Measurements from ENCODE around the gene RNU6-7.

RNU6-7 gene

GRCh38 chr14:32200368-32201192 is 1.3 kb upstream of the RNU6-7 start:
- H3K27ac Mint-ChIP-seq, result peak overlapping the region; percentile 99
- H3K36me3 Mint-ChIP-seq, result no peaks in the 10 kb centered on the region
- H3K9me3 Mint-ChIP-seq (ENCODE audit: low read depth), result no peaks in the 10 kb centered on the region
- peaks cover 4% of the 10 kb centered on the region for H3K27me3 Mint-ChIP-seq
- peak overlapping the region; percentile 92 for H3K4me3 Mint-ChIP-seq
- peaks cover 38% of the 10 kb centered on the region for H3K4me1 Mint-ChIP-seq (ENCODE audit: low read depth)

GRCh38 chr14:32201193-32201815 is 541 bp upstream of the RNU6-7 start:
- H3K36me3 Mint-ChIP-seq, result no peaks in the 10 kb centered on the region
- H3K4me3 Mint-ChIP-seq, result peak overlapping the region; percentile 92
- H3K27ac Mint-ChIP-seq, result peak overlapping the region; percentile 99
- no peaks in the 10 kb centered on the region for H3K27me3 Mint-ChIP-seq
- peaks cover 41% of the 10 kb centered on the region for H3K4me1 Mint-ChIP-seq (ENCODE audit: low read depth)
- H3K9me3 Mint-ChIP-seq (ENCODE audit: low read depth), result no peaks in the 10 kb centered on the region

- Mint-ChIP-seq H3K4me1 (ENCODE audit: low read depth) (peaks cover 43% of the 10 kb centered on the region), H3K27me3 (no peaks in the 10 kb centered on the region), H3K36me3 (no peaks in the 10 kb centered on the region), H3K27ac (peak overlapping the region; percentile 99), H3K4me3 (peak overlapping the region; percentile 92), H3K9me3 (ENCODE audit: low read depth) (no peaks in the 10 kb centered on the region)
Observed at GRCh38 chr14:32202491-32202997, 699 bp downstream of the RNU6-7 start.

DNA sequence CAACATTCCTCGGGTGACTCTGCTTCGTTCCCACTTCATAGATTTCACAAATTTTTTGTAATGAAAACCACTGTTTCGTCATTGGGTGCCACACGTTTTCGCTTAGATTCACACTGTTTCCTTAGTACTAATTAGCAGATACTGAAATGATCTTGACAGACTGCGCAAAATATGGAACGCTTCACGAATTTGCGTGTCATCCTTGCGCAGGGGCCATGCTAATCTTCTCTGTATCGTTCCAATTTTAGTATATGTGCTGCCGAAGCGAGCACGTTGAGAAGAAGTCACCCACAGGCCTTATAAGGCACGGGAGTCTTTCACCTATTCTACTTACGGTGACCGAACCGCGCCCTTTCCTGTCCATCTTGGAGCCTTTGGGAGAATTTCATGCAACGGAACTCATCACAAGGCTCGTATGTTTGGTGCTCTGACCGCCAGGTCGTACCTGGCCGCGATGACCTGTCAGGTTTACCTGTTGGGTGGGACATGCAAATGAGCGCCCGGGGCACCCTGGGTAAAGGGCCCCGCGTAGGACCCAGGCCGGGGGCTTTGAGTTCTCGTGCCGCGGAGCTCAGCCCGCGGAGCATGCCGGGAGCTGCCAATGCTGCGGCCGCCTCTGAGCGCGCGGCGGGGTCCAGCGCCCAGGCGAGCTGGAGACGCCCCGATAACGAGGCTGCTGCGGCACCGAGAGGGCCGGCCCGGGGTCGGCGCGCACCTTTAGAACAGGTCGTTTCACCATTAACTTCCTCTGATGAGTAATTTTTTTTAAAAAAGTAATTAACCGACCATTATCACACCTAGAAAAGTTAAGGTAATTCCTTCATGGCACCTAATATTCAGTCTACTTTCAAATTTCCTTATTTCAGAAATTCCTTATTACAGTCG is 1.4 kb downstream of the RNU6-7 start, which contains the start of gene RNU6-8:
TSS of gene RNU6-8 (minus strand) at position 272 of the 885 bp plus-strand sequence.
- no peaks in the 10 kb centered on the region for H3K27me3 Mint-ChIP-seq
- H3K36me3 Mint-ChIP-seq, result no peaks in the 10 kb centered on the region
- peak within 1 kb of the TSS; percentile 92 for H3K4me3 Mint-ChIP-seq
- H3K27ac Mint-ChIP-seq, result peak within 1 kb of the TSS; percentile 99
- H3K9me3 Mint-ChIP-seq (ENCODE audit: low read depth), result no peaks in the 10 kb centered on the region
- H3K4me1 Mint-ChIP-seq (ENCODE audit: low read depth), result peaks cover 42% of the 10 kb centered on the region

DNA sequence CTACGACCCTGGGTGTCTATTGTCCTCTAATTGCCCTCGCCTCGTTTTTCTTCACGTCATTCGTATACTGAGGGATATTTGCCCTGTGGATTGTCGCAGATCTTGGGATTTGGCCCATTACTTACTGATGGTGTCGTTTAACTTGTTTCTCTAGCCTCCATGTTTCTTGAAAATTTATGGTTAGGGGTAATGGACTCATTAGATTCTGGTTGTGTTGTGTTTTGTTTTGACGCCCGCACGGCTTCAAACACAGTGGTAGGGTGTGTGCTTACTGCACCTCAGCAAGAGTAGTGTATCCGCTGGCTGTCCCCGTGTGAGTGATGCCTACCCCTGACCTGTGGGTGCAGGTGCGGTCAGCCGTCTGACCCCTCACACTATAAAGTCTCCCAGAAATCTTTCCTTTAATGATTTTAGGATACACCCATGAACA is 2.1 kb downstream of the RNU6-7 start:
- H3K4me3 Mint-ChIP-seq, result peak overlapping the region; percentile 92
- no peaks in the 10 kb centered on the region for H3K27me3 Mint-ChIP-seq
- H3K4me1 Mint-ChIP-seq (ENCODE audit: low read depth), result peaks cover 42% of the 10 kb centered on the region
- H3K27ac Mint-ChIP-seq, result peak overlapping the region; percentile 99
- H3K9me3 Mint-ChIP-seq (ENCODE audit: low read depth), result no peaks in the 10 kb centered on the region
- H3K36me3 Mint-ChIP-seq, result no peaks in the 10 kb centered on the region

GRCh38 chr14:32205554-32205953 is 3.7 kb downstream of the RNU6-7 start:
- H3K9me3 Mint-ChIP-seq (ENCODE audit: low read depth), result no peaks in the 10 kb centered on the region
- H3K27ac Mint-ChIP-seq, result no peak overlapping the region
- H3K27me3 Mint-ChIP-seq, result peaks cover 3% of the 10 kb centered on the region
- peaks cover 37% of the 10 kb centered on the region for H3K4me1 Mint-ChIP-seq (ENCODE audit: low read depth)
- peaks cover 2% of the 10 kb centered on the region for H3K36me3 Mint-ChIP-seq
- no peak overlapping the region for H3K4me3 Mint-ChIP-seq

- Mint-ChIP-seq H3K4me3 (no peak overlapping the region), H3K36me3 (peaks cover 2% of the 10 kb centered on the region), H3K27me3 (peaks cover 3% of the 10 kb centered on the region), H3K27ac (no peak overlapping the region), H3K9me3 (ENCODE audit: low read depth) (no peaks in the 10 kb centered on the region), H3K4me1 (ENCODE audit: low read depth) (peaks cover 33% of the 10 kb centered on the region)
Observed at GRCh38 chr14:32205984-32206383, 4.1 kb downstream of the RNU6-7 start.

DNA sequence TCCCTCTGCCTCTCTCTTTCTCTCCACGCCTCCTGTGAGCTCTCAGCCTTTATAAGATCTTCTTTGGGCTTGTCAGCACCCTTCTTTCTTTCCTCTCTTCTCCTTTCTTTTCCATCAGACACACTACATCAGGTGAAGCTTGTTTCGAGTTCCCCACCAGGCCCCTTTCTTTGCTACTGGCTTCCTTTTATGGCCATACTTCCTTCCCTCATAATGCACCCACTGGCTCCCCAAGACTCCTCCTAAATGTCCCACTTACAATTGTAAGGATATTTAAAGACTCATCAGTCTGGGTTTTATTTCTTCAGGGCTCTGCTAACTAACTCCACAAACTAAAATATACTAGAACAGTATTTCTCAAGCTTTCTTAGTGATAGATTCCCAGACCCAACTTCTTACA is 4.7 kb downstream of the RNU6-7 start:
- no peak overlapping the region for H3K27ac Mint-ChIP-seq
- peaks cover 3% of the 10 kb centered on the region for H3K27me3 Mint-ChIP-seq
- H3K9me3 Mint-ChIP-seq (ENCODE audit: low read depth), result no peaks in the 10 kb centered on the region
- no peak overlapping the region for H3K4me3 Mint-ChIP-seq
- peaks cover 32% of the 10 kb centered on the region for H3K4me1 Mint-ChIP-seq (ENCODE audit: low read depth)
- H3K36me3 Mint-ChIP-seq, result peaks cover 2% of the 10 kb centered on the region

DNA sequence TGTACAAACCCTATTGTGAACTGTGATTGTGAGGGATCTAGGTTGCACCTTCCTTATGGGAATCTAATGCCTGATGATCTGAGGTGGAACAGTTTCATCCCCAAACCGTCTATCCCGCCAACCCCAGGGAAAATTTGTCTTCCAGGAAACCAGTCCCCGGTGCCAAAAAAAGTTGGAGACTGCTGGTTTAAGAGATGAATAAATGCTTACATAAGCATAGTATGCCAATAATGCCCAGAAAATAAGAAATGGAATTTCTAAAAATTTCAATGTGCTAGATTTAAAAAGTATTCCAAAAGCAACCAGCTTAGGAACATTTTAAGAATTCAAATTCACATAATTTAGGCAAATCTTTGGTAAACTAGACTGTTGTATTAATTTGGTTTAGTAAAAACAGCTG is 6.6 kb downstream of the RNU6-7 start:
- Mint-ChIP-seq H3K4me3 (no peak overlapping the region), H3K4me1 (ENCODE audit: low read depth) (peaks cover 17% of the 10 kb centered on the region), H3K36me3 (peaks cover 2% of the 10 kb centered on the region), H3K9me3 (ENCODE audit: low read depth) (no peaks in the 10 kb centered on the region), H3K27me3 (peaks cover 4% of the 10 kb centered on the region), H3K27ac (no peak overlapping the region)

DNA sequence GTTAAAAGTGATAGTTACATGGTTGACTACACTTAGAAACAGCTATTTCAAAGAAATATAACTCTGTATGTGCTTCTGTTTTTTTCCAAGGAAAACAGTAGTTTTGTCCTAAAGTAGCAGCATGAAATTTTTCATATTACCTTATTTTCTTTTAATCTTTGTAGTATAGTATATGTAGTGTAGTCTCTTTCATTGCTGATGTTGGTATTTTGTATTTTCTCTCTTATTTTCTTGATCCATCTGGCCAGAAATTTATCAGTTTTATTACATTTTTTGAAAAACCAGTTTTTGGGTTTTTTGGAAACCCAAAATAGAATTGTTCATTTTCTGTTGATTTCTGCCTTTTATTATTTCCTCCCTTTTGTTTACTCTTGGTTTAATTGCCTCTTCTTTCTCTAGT is 7.6 kb downstream of the RNU6-7 start:
- Mint-ChIP-seq H3K4me3 (no peak overlapping the region), H3K9me3 (ENCODE audit: low read depth) (no peaks in the 10 kb centered on the region), H3K27me3 (peaks cover 4% of the 10 kb centered on the region), H3K4me1 (ENCODE audit: low read depth) (peaks cover 9% of the 10 kb centered on the region), H3K27ac (no peak overlapping the region), H3K36me3 (peaks cover 2% of the 10 kb centered on the region)

- Mint-ChIP-seq H3K27me3 (peaks cover 4% of the 10 kb centered on the region), H3K4me3 (no peak overlapping the region), H3K9me3 (ENCODE audit: low read depth) (no peaks in the 10 kb centered on the region), H3K36me3 (peaks cover 2% of the 10 kb centered on the region), H3K4me1 (ENCODE audit: low read depth) (peaks cover 4% of the 10 kb centered on the region), H3K27ac (no peak overlapping the region)
Observed at GRCh38 chr14:32211068-32211404, 9.2 kb downstream of the RNU6-7 start.

DNA sequence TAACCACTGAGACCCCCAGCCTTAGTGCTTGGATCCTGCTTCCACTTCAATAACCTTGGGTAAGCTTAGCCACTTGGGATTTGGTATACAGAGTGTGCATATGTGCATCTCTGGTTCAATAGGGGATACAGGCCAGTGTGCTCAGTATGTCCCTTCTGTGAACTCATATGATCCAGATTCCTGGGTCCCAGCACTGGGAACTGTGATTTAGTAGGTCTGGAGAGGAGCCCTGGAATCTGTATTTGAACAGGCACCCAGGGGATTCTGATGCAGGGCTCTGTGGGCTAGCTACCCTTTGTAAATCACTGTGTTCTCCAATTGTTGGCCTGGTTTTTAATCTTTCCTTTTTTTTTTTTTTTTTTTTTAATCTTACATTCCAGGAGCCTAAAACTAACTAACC is 11.0 kb downstream of the RNU6-7 start:
- Mint-ChIP-seq H3K4me3 (no peak overlapping the region), H3K9me3 (ENCODE audit: low read depth) (no peaks in the 10 kb centered on the region), H3K27me3 (peaks cover 4% of the 10 kb centered on the region), H3K36me3 (peaks cover 2% of the 10 kb centered on the region), H3K27ac (no peak overlapping the region), H3K4me1 (ENCODE audit: low read depth) (peaks cover 3% of the 10 kb centered on the region)

DNA sequence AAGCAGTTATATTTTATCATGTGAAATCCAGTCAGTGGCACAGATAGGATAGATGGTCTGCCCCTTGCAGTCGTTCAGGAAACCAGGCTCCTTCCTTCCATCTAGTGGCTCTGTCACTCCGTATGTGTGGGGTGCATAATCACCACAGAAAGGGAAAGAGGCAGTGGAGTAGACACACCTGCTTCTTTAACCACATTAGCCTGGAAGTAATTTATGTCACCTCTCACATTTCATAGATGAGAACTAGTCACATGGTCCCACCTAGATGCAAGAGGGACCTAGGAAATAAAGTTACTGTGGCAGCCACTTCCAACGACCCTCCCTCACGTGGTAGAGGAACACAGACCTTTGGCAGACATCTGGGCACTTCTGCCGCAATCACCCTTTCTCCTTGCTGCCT is 15.5 kb downstream of the RNU6-7 start:
- peaks cover 3% of the 10 kb centered on the region for H3K4me1 Mint-ChIP-seq (ENCODE audit: low read depth)
- H3K9me3 Mint-ChIP-seq (ENCODE audit: low read depth), result no peaks in the 10 kb centered on the region
- peaks cover 5% of the 10 kb centered on the region for H3K27me3 Mint-ChIP-seq
- H3K36me3 Mint-ChIP-seq, result no peaks in the 10 kb centered on the region
- H3K4me3 Mint-ChIP-seq, result no peak overlapping the region
- H3K27ac Mint-ChIP-seq, result no peak overlapping the region

DNA sequence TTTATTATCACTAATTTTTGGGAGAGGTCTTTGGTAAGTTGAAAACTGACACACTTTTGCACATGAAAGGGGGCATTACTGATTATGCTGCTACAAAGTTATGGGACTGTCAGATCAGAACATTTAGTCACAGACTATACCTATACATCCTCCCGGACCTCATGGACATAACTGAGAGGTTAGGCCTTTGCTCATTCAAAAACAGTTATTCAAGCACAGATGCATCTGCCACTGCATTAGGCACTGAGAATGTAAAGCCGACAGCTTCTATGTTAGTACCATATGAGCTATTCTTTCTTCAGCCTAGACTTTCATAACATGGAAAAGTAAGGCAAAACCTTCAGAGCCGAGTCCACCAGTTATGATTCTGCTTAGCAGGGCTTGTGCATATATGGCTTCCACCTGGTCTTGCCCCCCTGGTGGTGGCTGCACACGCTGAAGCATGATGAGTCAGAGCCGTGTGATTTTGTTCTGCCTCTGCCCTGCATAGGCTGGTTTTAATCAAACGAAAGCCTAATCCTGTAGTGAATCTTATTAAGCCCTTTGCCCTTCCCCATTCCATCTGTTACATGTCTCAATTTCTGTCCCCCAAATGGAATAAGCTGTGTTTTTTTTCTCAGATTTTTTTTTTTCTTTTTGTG is 23.0 kb downstream of the RNU6-7 start:
- H3K27me3 Mint-ChIP-seq, result peaks cover 4% of the 10 kb centered on the region
- H3K27ac Mint-ChIP-seq, result no peak overlapping the region
- no peaks in the 10 kb centered on the region for H3K9me3 Mint-ChIP-seq (ENCODE audit: low read depth)
- no peaks in the 10 kb centered on the region for H3K4me1 Mint-ChIP-seq (ENCODE audit: low read depth)
- no peak overlapping the region for H3K4me3 Mint-ChIP-seq
- H3K36me3 Mint-ChIP-seq, result peaks cover 3% of the 10 kb centered on the region

Measured in activated naive CD8-positive, alpha-beta T cell (primary cell).